Epithelial cell of proximal tubule (primary cell): ENCODE data around the gene SH3TC1. TPM values are rescaled to one million over a fixed set of nuclear protein-coding genes. Genes with fewer than 3 reads are reported as not detected.

ENCODE experiments used
- DNase-seq: peaks from one replicate; pipeline ENCODE4 v3.0.0-alpha.2; 2011; ENCODE audit warnings: low read depth
- H3K4me3 ChIP-seq: 2 replicates; pipeline ENCODE4 v1.5.1; 2011; ENCODE audit warnings: low read depth, mild to moderate bottlenecking, low read length
- CTCF ChIP-seq: conservative IDR thresholded peaks from 2 replicates; pipeline ENCODE4 v1.5.1; 2012; ENCODE audit warnings: low read depth, mild to moderate bottlenecking, low read length
- total RNA-seq: library from RNA; depleted of rRNA; stranded (reverse); fragments of >200 nt; gene quantifications from 2 replicates; pipeline ENCODE4 v1.2.3, GENCODE V29; 2015

Gene SH3TC1
- total RNA-seq, 1 donor from 2014 or later: 8.6 TPM

- H3K4me3 ChIP-seq: no peak overlapping the region
- DNase-seq: no peak
- TF ChIP-seq CTCF: no peak
Observed at GRCh38 chr4:8278009-8278395, 78.9 kb downstream of the SH3TC1 start.

- no peak for DNase-seq
- H3K4me3 ChIP-seq: no peak overlapping the region
- no peak for TF ChIP-seq CTCF
Observed at GRCh38 chr4:8278421-8279287, 79.6 kb downstream of the SH3TC1 start.

- DNase-seq: no peak
- TF ChIP-seq CTCF: no peak
- no peak overlapping the region for H3K4me3 ChIP-seq
Observed at GRCh38 chr4:8279321-8280157, 80.4 kb downstream of the SH3TC1 start.

GRCh38 chr4:8280158-8280875, 81.2 kb downstream of the SH3TC1 start:
- no peak for DNase-seq
- H3K4me3 ChIP-seq: no peak overlapping the region
- TF ChIP-seq CTCF: no peak

GRCh38 chr4:8280876-8281440, 81.9 kb downstream of the SH3TC1 start:
- no peak for TF ChIP-seq CTCF
- no peak overlapping the region for H3K4me3 ChIP-seq
- DNase-seq: no peak

- DNase-seq: no peak
- no peak for TF ChIP-seq CTCF
- no peak overlapping the region for H3K4me3 ChIP-seq
Observed at GRCh38 chr4:8281519-8282133, 82.5 kb downstream of the SH3TC1 start.
